Ovary (tissue), 3 donors: Measurements from ENCODE around the gene PALLD.

Source experiments
- EP300 ChIP-seq: sonication (generic); formaldehyde crosslinking; IDR thresholded peaks from one replicate; pipeline ENCODE4 v1.6.1; 2017; ENCODE audit warnings: antibody characterized with exemption
- POLR2A ChIP-seq: fragments of 450-650 bp; IDR thresholded peaks from one replicate; pipeline ENCODE4 v1.6.1; 2017; ENCODE audit warnings: antibody characterized with exemption, mild to moderate bottlenecking, moderate library complexity
- TF ChIP-seq, protein P1 (sequence below), 3 donors: fragments of 450-650 bp in 2 of 3; fragments of 200-600 bp in 1 of 3; IDR thresholded peaks; one replicate each; pipeline versions ENCODE4 v1.5.1 to v1.8.0; 2016 to 2022; ENCODE audit warnings: antibody characterized with exemption in 3 of 3, mild to moderate bottlenecking in 1 of 3
- donor health status: DM: no; HTN: no; CAD: no.

DNA sequence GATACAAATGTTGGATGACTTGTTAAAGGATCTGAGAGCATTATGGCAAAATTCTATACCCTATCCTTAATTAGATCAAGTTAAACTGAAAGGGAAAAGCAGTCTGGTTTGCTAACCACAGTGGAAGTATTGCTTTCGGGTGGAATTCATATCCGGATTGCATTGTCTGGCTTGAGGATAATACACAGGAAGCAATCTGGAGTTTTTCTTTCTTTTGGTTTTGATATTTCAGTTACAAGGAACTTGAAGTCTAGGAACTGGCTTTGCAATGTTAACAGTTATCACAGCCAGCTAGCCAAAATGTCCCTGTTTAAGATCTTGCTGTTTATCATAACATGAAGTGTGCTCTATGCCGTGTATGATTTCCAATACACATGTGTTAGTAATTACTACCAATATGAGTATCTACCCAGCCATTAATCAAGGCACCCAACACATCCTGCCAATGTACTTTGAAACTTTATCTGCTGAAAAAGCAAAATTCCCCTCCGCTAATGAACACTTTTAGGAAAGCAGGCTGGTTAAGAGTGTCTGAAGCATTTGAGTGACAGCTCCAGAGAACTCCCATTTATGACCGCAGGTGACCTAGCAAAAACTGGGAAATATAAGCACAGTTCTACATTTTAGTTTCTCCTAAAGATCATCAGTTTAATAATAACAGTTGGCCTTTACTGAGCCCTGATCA lies 146.4 kb downstream of the PALLD start:
- TF ChIP-seq, protein P1, sequence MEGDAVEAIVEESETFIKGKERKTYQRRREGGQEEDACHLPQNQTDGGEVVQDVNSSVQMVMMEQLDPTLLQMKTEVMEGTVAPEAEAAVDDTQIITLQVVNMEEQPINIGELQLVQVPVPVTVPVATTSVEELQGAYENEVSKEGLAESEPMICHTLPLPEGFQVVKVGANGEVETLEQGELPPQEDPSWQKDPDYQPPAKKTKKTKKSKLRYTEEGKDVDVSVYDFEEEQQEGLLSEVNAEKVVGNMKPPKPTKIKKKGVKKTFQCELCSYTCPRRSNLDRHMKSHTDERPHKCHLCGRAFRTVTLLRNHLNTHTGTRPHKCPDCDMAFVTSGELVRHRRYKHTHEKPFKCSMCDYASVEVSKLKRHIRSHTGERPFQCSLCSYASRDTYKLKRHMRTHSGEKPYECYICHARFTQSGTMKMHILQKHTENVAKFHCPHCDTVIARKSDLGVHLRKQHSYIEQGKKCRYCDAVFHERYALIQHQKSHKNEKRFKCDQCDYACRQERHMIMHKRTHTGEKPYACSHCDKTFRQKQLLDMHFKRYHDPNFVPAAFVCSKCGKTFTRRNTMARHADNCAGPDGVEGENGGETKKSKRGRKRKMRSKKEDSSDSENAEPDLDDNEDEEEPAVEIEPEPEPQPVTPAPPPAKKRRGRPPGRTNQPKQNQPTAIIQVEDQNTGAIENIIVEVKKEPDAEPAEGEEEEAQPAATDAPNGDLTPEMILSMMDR (IDR thresholded peaks at IDR 0.05) = no peak
- no peak for TF ChIP-seq POLR2A
- no peak for TF ChIP-seq EP300
